ENCODE measurements around the gene SLC13A2.

SLC13A2 gene

DNA sequence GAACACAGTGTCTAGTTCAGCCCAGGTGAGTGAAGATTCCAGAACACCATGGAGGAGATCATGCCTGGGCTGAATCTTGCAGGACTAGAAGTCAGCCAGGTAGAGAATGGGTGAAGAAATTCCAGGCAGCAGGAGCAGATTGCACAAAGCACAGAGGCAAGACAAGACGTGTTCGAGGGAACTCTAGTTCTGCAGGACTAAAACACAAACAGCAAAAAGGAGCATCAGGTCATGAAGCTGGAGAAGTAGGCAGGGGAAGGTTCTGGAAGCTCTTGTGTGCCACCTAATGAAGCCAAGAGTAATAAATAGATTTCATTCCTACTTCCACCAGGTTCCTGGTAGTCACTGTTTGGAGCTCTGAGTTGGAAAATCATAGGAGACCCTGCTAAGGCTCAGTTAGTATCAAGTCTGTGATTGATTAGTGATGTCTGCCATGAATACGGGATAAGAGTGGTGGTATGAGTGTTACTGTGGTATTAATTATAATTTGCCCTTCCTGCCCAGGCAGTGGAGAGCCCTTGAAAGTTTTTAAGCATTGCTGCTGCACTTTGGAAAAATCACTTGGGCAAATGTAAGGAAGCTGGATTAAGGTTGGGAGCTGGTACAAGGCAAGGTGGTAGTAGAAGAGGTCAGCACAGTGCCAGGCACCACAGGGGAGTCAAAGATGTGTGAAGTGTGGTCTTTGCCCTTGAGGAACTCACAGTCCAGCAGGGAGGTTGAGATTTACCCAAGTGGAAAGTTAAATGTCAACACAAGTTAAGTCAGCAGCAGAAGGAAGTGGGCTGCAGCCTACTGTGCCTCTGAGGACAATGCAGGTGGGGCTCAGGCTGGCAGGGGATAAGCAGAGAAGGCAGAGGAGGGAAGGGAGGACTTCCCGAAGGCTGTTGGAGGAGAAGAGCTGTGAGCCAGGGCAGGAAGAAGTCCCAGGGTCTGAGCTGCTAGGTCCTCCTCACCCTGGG, 19.2 kb downstream of the SLC13A2 start:
- no peak for DNase-seq
- no peak for ATAC-seq

GRCh38 chr17:28493460-28493859, 20.0 kb downstream of the SLC13A2 start:
- ATAC-seq: no peak
- DNase-seq: no peak

- peak; percentile 87 for DNase-seq
- ATAC-seq: peak; percentile 67
Measured at GRCh38 chr17:28494445-28495188, 21.2 kb downstream of the SLC13A2 start.

GRCh38 chr17:28495635-28496034, 22.2 kb downstream of the SLC13A2 start:
- DNase-seq (no peak), ATAC-seq (no peak)

GRCh38 chr17:28497931-28498330, 24.5 kb downstream of the SLC13A2 start:
- ATAC-seq: no peak
- no peak for DNase-seq

GRCh38 chr17:28498652-28499363, 25.4 kb downstream of the SLC13A2 start:
- no peak for ATAC-seq
- no peak for DNase-seq

- no peak for DNase-seq
- ATAC-seq: no peak
Measured at GRCh38 chr17:28499364-28499664, 25.9 kb downstream of the SLC13A2 start.

- no peak for DNase-seq
- ATAC-seq: no peak
Measured at GRCh38 chr17:28499684-28500357, 26.4 kb downstream of the SLC13A2 start.

GRCh38 chr17:28500712-28501379, 27.4 kb downstream of the SLC13A2 start:
- DNase-seq: no peak
- ATAC-seq: peak; percentile 20

DNA sequence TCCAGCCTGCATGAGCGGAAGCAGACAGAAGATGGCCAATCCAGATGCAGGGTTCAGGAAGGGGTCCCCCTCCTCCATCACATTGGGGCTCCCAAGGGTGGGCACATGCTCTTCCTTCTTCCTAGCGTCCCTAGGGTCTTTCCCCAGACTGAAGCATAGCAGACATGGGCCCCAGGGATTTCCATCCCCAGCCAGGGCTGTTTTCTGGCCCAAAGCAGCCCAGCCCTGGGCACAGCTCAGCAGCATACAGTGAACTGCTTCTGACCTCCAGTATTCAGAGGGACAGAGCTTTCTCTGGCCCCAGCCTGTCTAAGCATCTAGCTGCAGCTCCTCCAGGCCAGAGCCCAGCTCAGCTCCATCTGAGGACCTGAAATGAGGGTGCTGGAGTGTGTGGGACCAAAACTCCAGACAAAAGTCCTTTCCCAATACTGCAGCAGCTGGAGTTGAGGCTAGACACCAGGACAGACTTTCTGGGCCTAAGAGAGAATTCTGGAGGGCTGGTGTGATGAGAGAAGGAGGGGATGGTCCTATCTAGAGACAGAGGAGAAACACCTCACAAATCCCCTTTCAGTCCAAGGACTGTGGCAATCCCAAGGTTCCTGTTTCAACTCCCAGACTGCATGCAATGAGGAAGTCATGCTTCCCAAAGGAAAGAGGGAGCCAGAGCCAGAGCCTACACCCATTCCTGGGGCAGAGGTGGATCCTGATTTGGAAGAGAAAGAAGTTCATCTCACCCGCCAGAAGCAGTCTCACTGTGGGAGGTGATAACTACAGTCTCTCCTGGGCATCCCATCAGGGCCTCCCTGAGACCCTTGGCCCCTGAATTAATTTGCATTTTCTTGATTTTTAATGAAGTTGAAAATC, 28.2 kb downstream of the SLC13A2 start:
- ATAC-seq (no peak), DNase-seq (no peak)

GRCh38 chr17:28503420-28503819, 30.0 kb downstream of the SLC13A2 start:
- no peak for ATAC-seq

DNA sequence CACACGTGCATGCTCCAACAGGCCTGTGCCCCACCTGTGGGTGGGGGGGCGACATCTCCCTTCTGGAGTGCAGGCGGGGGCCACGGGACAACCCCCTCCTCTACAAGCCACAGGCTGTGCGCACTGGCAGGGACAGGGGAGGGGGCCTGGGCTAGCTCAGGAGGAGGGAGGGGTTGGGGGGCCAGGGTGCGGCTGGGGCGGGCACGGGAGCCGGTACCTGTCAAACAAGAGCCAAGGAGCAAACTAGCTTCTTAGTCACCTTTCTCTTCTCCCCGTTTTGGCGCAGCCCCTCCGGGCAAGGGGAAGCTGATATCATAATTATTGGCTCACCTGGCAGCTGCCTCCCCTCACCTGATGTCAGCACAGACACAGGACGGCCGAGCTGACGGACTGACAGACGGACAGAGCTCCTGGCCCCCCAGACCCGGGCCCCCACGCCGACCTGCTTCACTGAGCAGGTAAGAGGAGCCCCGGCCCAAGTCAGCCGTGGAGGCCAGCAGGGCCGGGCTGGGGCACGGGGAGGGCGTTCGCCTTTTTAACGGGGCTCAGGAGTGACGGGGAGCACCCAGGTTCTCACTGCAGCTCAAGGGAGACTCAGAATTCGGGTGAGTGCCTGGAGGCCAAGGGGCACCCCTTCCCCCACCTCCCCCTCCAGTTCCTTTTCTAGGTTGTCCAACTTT, 32.7 kb downstream of the SLC13A2 start, which contains the start of gene FOXN1:
Gene FOXN1 (plus strand): TSS at position 363 of the 680 bp plus-strand sequence. CDS start 17,622 bp downstream, outside the sequence.
- DNase-seq: no peak

More at GRCh38 chr17:28503420-28503819, 30.0 kb downstream of the SLC13A2 start:
- no peak for DNase-seq

DNA sequence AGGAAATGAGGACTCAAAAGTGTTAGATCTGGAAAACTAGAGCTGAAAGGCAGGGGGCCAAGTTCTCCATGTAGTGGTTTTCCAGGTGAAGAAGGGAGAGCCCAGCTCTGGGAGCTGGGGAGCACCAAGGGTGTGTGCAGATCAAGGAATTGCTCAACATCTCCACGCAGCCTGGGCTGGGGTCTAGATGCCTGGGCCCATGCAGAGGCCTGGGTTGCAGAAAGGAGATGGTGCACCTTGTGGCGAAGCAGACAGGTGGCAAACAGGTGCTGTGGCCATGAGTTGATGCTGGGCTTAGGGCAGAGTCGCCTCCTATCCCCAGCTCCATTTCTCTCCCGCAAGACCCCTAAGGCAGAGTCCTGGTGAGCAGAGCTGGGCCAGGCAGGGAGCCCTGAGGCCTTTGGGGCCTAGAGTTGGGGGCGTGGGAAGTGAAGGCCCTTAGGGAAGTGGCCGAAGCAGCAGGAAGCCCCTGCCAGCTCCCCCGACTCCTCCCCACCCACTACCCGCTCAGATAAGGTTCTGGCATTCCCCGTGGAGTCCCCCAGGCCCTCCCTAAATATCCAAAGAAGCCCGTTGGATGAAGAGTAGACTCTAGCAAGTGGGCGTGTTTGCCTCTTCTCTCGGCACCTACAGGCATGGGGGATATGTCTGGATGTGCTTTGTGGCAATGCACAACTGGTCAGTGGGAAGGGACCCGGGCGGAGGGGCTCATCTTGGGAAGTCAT, 33.5 kb downstream of the SLC13A2 start:
- DNase-seq (no peak), ATAC-seq (no peak)

More for the DNA sequence above, 32.7 kb downstream of the SLC13A2 start, which contains the start of gene FOXN1:
- ATAC-seq: no peak

DNA sequence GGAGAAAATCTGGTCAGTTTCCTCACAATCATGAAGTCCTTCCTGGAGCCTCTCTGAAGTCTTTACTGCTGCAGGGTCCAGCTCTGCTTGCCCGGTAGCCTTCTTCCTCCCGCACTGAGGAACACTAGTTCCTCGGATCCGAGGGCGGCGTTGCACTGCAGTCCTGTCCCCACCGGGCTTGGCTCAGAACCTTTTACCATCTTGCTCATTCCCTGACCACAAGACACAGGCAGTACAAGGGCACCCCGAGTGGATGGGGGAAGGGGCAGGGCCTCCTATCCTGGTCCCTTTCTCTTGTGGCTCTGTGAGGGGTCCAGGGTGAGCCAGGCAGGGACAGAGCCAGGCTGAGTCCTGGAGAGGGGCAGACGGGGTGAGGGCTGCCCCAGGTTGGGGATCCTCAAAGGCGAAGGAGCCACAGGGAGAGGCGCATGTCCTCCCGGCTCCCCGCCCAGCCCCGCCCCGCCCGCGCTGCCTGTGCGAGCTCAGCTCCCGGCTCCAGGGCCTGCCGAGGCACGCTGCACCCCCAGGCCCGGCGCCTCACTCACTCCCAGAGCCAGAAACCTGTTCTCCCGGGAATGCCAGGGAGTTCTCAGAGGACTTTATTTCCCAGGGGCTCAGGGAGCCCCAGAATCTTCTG, 34.2 kb downstream of the SLC13A2 start:
- ATAC-seq (no peak), DNase-seq (no peak)

DNA sequence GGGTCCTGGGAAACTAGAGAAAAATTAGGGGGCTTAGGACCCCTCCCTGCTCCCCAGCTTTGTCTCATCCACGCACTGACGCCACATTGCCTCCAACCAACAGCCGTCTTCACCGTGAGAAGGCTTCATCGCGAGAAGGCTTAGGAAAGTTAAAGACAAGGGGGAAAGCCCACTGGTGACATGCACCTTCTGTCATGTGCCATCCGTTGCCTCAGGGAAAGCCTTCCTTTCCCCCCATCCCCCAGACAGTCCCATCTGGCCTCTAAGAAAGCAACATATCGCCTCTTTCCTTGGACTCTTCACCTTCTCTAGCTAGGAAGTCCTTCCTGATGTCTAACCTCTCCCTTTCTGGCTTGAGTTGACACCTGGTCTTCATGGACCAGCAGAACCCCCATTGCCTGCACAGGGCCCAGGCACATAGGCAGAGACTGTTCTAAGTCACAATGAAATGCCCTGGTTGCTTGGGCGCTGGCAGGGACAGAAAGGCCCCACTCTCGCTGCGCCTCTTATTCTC, 34.8 kb downstream of the SLC13A2 start:
- ATAC-seq: no peak

GRCh38 chr17:28509789-28510188, 36.3 kb downstream of the SLC13A2 start:
- DNase-seq: no peak
- no peak for ATAC-seq

More for the DNA sequence above, 34.8 kb downstream of the SLC13A2 start:
- no peak for DNase-seq

- no peak for DNase-seq
- ATAC-seq: no peak
Measured at GRCh38 chr17:28511858-28512461, 38.5 kb downstream of the SLC13A2 start.

DNA sequence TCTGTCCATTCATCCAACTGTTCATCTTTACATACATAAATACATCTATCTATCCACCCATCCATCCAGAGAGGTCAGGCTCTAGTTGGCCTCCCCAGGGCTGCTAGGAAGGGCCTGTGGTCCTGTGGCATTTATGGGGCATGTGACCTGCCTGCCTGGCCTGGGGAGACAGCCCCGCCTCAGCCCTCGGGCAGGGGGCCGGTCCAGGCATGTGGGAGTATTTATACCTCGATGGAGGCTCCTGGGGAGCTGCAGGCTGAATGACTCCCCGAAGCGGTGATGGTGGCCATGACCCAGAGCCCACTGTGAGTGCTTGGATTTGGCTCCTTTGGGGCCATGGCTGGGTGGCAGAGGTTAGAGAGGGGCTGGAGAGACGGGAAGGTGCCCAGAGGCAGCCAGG, 40.0 kb downstream of the SLC13A2 start:
- no peak for DNase-seq
- no peak for ATAC-seq
